ENCODE data around the gene ST6GAL1. TPM values are rescaled to one million over a fixed set of nuclear protein-coding genes. Genes with fewer than 3 reads are reported as not detected.

ST6GAL1 gene
- total RNA-seq, 1 experiment from 2014 or later: 74.2 TPM

- POLR2A ChIA-PET (ENCODE audit: low non-redundant PET): no interaction called here
- BruUV-seq (replicated peaks): no TSS peak
- TF ChIP-seq CTCF (conservative IDR thresholded peaks at IDR 0.05; ENCODE audit: low read depth, low read length): no peak
- no peak for TF ChIP-seq EZH2 (IDR thresholded peaks at IDR 0.05; ENCODE audit: borderline replicate concordance, low read depth, low read length, poor library complexity, severe bottlenecking)
These were observed 184.2 kb downstream of the ST6GAL1 start for GRCh38 chr3:187114511-187114910.

GRCh38 chr3:187120326-187120725 is 190.0 kb downstream of the ST6GAL1 start:
- no peaks in the 10 kb centered on the region for H3K27me3 ChIP-seq (replicated peaks; ENCODE audit: insufficient read depth, low read depth, low read length, poor library complexity)
- TF ChIP-seq EZH2 (IDR thresholded peaks at IDR 0.05; ENCODE audit: borderline replicate concordance, low read depth, low read length, poor library complexity, severe bottlenecking) (no peak), CTCF (conservative IDR thresholded peaks at IDR 0.05; ENCODE audit: low read depth, low read length) (no peak)
- H3K36me3 ChIP-seq (ENCODE audit: insufficient read depth, low read length, poor library complexity, severe bottlenecking): no peaks in the 10 kb centered on the region
- no peaks in the 10 kb centered on the region for H3K4me1 ChIP-seq (ENCODE audit: insufficient read depth, low read length, poor library complexity, severe bottlenecking)
- DNase-seq (ENCODE audit: low spot score): no peak
- BruUV-seq (replicated peaks): no TSS peak
- POLR2A ChIA-PET (ENCODE audit: low non-redundant PET): no interaction called here
- CTCF ChIA-PET: no interaction called here
- no peaks in the 10 kb centered on the region for H3K9me3 ChIP-seq (ENCODE audit: low read depth, low read length, poor library complexity, severe bottlenecking)
- H3K27ac ChIP-seq (ENCODE audit: low read depth, low read length, poor library complexity, severe bottlenecking): no peak overlapping the region
- intact Hi-C loops (cut with micrococcal nuclease; ENCODE audit: unreplicated experiment): no loop called here
- no peak overlapping the region for H3K4me3 ChIP-seq (ENCODE audit: low read depth, low read length, poor library complexity, severe bottlenecking)

More at GRCh38 chr3:187114511-187114910, 184.2 kb downstream of the ST6GAL1 start:
- no peaks in the 10 kb centered on the region for H3K27me3 ChIP-seq (replicated peaks; ENCODE audit: insufficient read depth, low read depth, low read length, poor library complexity)
- no peaks in the 10 kb centered on the region for H3K9me3 ChIP-seq (ENCODE audit: low read depth, low read length, poor library complexity, severe bottlenecking)
- intact Hi-C loops (cut with micrococcal nuclease; ENCODE audit: unreplicated experiment): no loop called here
- no peak overlapping the region for H3K27ac ChIP-seq (ENCODE audit: low read depth, low read length, poor library complexity, severe bottlenecking)
- H3K4me1 ChIP-seq (ENCODE audit: insufficient read depth, low read length, poor library complexity, severe bottlenecking): peaks cover 7% of the 10 kb centered on the region
- no peaks in the 10 kb centered on the region for H3K36me3 ChIP-seq (ENCODE audit: insufficient read depth, low read length, poor library complexity, severe bottlenecking)
- no peak overlapping the region for H3K4me3 ChIP-seq (ENCODE audit: low read depth, low read length, poor library complexity, severe bottlenecking)
- DNase-seq (ENCODE audit: low spot score): no peak
- CTCF ChIA-PET: no interaction called here

GRCh38 chr3:187122261-187122660 is 191.9 kb downstream of the ST6GAL1 start:
- no peaks in the 10 kb centered on the region for H3K4me1 ChIP-seq (ENCODE audit: insufficient read depth, low read length, poor library complexity, severe bottlenecking)
- CTCF ChIA-PET: no interaction called here
- intact Hi-C loops (cut with micrococcal nuclease; ENCODE audit: unreplicated experiment): no loop called here
- no peak for DNase-seq (ENCODE audit: low spot score)
- H3K27ac ChIP-seq (ENCODE audit: low read depth, low read length, poor library complexity, severe bottlenecking): no peak overlapping the region
- POLR2A ChIA-PET (ENCODE audit: low non-redundant PET): no interaction called here
- no peaks in the 10 kb centered on the region for H3K27me3 ChIP-seq (replicated peaks; ENCODE audit: insufficient read depth, low read depth, low read length, poor library complexity)
- no TSS peak for BruUV-seq (replicated peaks)
- no peak overlapping the region for H3K4me3 ChIP-seq (ENCODE audit: low read depth, low read length, poor library complexity, severe bottlenecking)
- H3K36me3 ChIP-seq (ENCODE audit: insufficient read depth, low read length, poor library complexity, severe bottlenecking): no peaks in the 10 kb centered on the region
- TF ChIP-seq EZH2 (IDR thresholded peaks at IDR 0.05; ENCODE audit: borderline replicate concordance, low read depth, low read length, poor library complexity, severe bottlenecking) (no peak), CTCF (conservative IDR thresholded peaks at IDR 0.05; ENCODE audit: low read depth, low read length) (no peak)
- no peaks in the 10 kb centered on the region for H3K9me3 ChIP-seq (ENCODE audit: low read depth, low read length, poor library complexity, severe bottlenecking)

Data from A673 (cell line).